ENCODE results near the gene IRF7. TPM values are rescaled to one million over a fixed set of nuclear protein-coding genes. Genes with fewer than 3 reads are reported as not detected.

IRF7 gene
- total and polyA plus RNA-seq, 2 donors (not counting 3 experiments of a cell fraction or from before 2014, with no cell fraction given): 12.6 to 14.7 TPM

DNA sequence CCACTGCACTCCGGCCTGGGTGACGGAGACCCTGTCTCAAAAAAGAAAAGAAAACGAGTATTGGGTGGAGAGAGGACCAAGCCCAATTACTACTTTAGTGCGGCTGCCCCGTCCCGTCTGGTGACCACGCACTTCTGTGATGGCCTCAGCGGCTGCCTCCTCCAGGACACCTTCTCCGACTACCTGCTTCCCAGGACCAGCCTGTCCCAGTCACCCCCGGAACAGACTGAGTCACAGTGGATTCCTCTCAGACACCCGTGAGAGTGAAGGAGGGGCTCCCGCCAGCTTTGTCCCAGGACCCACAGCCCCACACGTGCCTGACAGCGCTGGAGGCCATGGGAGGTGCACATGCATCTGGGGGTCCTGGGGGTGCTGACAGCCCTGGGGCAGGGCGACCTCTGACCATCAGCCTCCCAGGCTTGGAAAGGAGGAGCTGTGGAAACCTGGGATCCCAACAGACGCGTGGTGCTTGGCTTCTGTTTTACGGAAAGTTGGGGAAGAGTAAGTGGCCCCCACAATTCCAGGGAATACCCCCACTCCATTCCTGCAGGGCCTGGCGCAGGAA, 26.1 kb upstream of the IRF7 start:
- intact Hi-C loops (cut with micrococcal nuclease) (no loop called here), dilution Hi-C loops (cut with MboI; ENCODE audit: extremely low pct_ligation_motif_present, low sequenced_read_pairs) (no loop called here)
- no peak overlapping the region for H3K27ac ChIP-seq (ENCODE audit: insufficient read depth, low read depth, low read length)
- peaks cover 0 to 12% of the 10 kb centered on the region in 2 experiments for H3K36me3 ChIP-seq (ENCODE audit: control insufficient read depth in 2 of 2, extremely low read depth in 1 of 2, insufficient read depth in 2 of 2, low read length in 2 of 2)
- FAIRE-seq (no peak), DNase-seq (ENCODE audit: low read depth, low spot score) (no peak)
- ChIA-PET POLR2A (no interaction called here), CTCF (no interaction called here)
- no peak overlapping the region for H3K9ac ChIP-seq (replicated peaks; ENCODE audit: extremely low read depth, insufficient read depth, low read length)
- H3K79me2 ChIP-seq (ENCODE audit: control insufficient read depth, insufficient read depth, low read length): no peaks in the 10 kb centered on the region
- no peak overlapping the region for H2AFZ ChIP-seq (ENCODE audit: low read depth, low read length)
- BruUV-seq (replicated peaks): no TSS peak
- H4K20me1 ChIP-seq (replicated peaks; ENCODE audit: control insufficient read depth, extremely low read depth, insufficient read depth, low read length): no peaks in the 10 kb centered on the region
- TF ChIP-seq POLR2AphosphoS5 (IDR thresholded peaks at IDR 0.05; ENCODE audit: insufficient read depth, low read depth, low read length) (no peak), MYC (IDR thresholded peaks at IDR 0.05; ENCODE audit: low read depth, low read length) (no peak), GATA2 (IDR thresholded peaks at IDR 0.05; ENCODE audit: insufficient read depth, insufficient read length, low read depth, low read length) (no peak), FOS (IDR thresholded peaks at IDR 0.05; ENCODE audit: borderline replicate concordance, insufficient read depth, low read length) (no peak), POLR2A (IDR thresholded peaks at IDR 0.05; ENCODE audit: low read depth, low read length) (no peak), EZH2 (IDR thresholded peaks at IDR 0.05; ENCODE audit: borderline replicate concordance, low read depth, low read length, severe bottlenecking) (no peak), JUN (IDR thresholded peaks at IDR 0.05; ENCODE audit: borderline replicate concordance, insufficient read depth, insufficient read length, low read depth) (no peak)
- TF ChIP-seq, protein P1, sequence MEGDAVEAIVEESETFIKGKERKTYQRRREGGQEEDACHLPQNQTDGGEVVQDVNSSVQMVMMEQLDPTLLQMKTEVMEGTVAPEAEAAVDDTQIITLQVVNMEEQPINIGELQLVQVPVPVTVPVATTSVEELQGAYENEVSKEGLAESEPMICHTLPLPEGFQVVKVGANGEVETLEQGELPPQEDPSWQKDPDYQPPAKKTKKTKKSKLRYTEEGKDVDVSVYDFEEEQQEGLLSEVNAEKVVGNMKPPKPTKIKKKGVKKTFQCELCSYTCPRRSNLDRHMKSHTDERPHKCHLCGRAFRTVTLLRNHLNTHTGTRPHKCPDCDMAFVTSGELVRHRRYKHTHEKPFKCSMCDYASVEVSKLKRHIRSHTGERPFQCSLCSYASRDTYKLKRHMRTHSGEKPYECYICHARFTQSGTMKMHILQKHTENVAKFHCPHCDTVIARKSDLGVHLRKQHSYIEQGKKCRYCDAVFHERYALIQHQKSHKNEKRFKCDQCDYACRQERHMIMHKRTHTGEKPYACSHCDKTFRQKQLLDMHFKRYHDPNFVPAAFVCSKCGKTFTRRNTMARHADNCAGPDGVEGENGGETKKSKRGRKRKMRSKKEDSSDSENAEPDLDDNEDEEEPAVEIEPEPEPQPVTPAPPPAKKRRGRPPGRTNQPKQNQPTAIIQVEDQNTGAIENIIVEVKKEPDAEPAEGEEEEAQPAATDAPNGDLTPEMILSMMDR (IDR thresholded peaks at IDR 0.05; ENCODE audit: extremely low read depth in 1 of 2, insufficient read depth in 1 of 2, low read depth in 1 of 2, low read length in 2 of 2): no peak
- TF ChIP-seq, protein P2, sequence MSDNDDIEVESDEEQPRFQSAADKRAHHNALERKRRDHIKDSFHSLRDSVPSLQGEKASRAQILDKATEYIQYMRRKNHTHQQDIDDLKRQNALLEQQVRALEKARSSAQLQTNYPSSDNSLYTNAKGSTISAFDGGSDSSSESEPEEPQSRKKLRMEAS (IDR thresholded peaks at IDR 0.05; ENCODE audit: insufficient read depth, insufficient read length): no peak
- no peaks in the 10 kb centered on the region for H3K9me1 ChIP-seq (replicated peaks; ENCODE audit: control insufficient read depth, extremely low read depth, insufficient read depth, low read length)
- no peak overlapping the region for H3K4me3 ChIP-seq (replicated peaks in 1 of 3; ENCODE audit: insufficient read depth in 1 of 3, low read depth in 1 of 3, low read length in 3 of 3)
- H3K27me3 ChIP-seq (ENCODE audit: control insufficient read depth in 2 of 2, insufficient read depth in 2 of 2, low read length in 2 of 2): peaks cover 22 to 35% of the 10 kb centered on the region in 2 experiments
- no peaks in the 10 kb centered on the region for H3K9me3 ChIP-seq (replicated peaks; ENCODE audit: control insufficient read depth, insufficient read depth, low read length)
- H3K4me2 ChIP-seq (ENCODE audit: insufficient read depth, low read length): no peak overlapping the region
- H3K4me1 ChIP-seq (ENCODE audit: control insufficient read depth, extremely low read depth, insufficient read depth, low read length): peaks cover 4% of the 10 kb centered on the region
